GM13976 (cell line): ENCODE results near the gene COMMD2.

Experiments
- DNase-seq: peaks from one replicate; pipeline ENCODE4 v3.0.0; 2012; ENCODE audit warnings: low spot score
- CTCF ChIP-seq: IDR thresholded peaks from 2 replicates; pipeline ENCODE4 v1.5.1; 2012; ENCODE audit warnings: borderline replicate concordance, mild to moderate bottlenecking; ENCODE audit not compliant: insufficient read depth; ENCODE audit errors: extremely low read depth, missing control alignments, control extremely low read depth
- in situ Hi-C: fragments of 300-500 bp; cut with MboI; formaldehyde crosslinking; loops from one replicate; pipeline ENCODE4 v1.12.0; 2022; ENCODE audit warnings: low sequenced_read_pairs, mixed read lengths, inconsistent platforms; ENCODE audit not compliant: unreplicated experiment

COMMD2 gene

GRCh38 chr3:149751551-149751950 lies 738 bp downstream of the COMMD2 start:
- TF ChIP-seq CTCF = no peak
- no peak for DNase-seq
- in situ Hi-C loops = no loop called here

GRCh38 chr3:149744606-149745005 lies 7.7 kb downstream of the COMMD2 start:
- in situ Hi-C loops = no loop called here
- DNase-seq = no peak

GRCh38 chr3:149744151-149744550 lies 8.1 kb downstream of the COMMD2 start:
- DNase-seq = no peak
- TF ChIP-seq CTCF = no peak
- in situ Hi-C loops = no loop called here

More at GRCh38 chr3:149744606-149745005, 7.7 kb downstream of the COMMD2 start:
- TF ChIP-seq CTCF = no peak

- no peak for DNase-seq
- TF ChIP-seq CTCF = no peak
- in situ Hi-C loops = no loop called here
These were observed 12.9 kb downstream of the COMMD2 start for GRCh38 chr3:149739396-149739795.

GRCh38 chr3:149738876-149739275 lies 13.4 kb downstream of the COMMD2 start:
- DNase-seq = no peak
- no peak for TF ChIP-seq CTCF
- in situ Hi-C loops = no loop called here

- no peak for TF ChIP-seq CTCF
- in situ Hi-C loops = no loop called here
- no peak for DNase-seq
These were observed 15.4 kb downstream of the COMMD2 start for GRCh38 chr3:149736953-149737205.
